Measurements from ENCODE around the gene AADACL3.
"Not testable (repeated sequence)": the region's sequence is repeated elsewhere in the genome, so short reads cannot be mapped to it uniquely, and the experiment has no call there.

AADACL3 gene, protein sequence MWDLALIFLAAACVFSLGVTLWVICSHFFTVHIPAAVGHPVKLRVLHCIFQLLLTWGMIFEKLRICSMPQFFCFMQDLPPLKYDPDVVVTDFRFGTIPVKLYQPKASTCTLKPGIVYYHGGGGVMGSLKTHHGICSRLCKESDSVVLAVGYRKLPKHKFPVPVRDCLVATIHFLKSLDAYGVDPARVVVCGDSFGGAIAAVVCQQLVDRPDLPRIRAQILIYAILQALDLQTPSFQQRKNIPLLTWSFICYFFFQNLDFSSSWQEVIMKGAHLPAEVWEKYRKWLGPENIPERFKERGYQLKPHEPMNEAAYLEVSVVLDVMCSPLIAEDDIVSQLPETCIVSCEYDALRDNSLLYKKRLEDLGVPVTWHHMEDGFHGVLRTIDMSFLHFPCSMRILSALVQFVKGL

GRCh38 chr1:12715896-12716437, at the start of gene AADACL3:
Gene AADACL3 (plus strand): TSS chr1:12716110. CDS start chr1:12716177, 67 bp downstream.
- DNase-seq (ENCODE audit: extremely low read depth in 1 of 2, low read depth in 1 of 2) = no peak

- DNase-seq (ENCODE audit: extremely low read depth in 1 of 2, low read depth in 1 of 2) = no peak
Measured at GRCh38 chr1:12666141-12666735, 49.7 kb upstream of the AADACL3 start.

DNA sequence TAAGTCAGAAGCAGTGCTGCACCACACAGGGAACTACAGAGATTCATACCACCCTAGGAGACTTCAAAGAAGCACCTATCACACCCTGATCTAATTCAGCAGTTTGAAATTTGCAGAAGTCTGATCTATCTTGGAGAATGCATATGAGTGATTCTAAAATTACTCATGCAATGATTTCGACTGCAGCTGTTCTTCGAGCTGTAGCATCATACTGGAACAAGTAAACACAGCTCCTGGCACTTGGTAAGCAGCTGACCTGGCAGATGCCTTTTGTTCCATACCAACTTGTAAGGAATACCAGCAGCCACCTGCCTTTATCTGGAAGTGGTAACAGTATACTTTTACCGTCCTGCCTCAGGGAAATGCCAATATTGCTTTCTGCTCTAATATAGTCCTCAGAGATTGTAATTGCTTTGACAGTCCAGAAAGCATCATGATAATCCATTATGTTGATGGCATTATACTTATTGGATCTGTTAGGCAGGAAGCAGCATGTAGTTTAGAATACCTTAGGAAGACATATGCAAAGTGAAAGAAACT, 46.3 kb upstream of the AADACL3 start:
- DNase-seq (ENCODE audit: extremely low read depth in 1 of 2, low read depth in 1 of 2) = no peak

DNA sequence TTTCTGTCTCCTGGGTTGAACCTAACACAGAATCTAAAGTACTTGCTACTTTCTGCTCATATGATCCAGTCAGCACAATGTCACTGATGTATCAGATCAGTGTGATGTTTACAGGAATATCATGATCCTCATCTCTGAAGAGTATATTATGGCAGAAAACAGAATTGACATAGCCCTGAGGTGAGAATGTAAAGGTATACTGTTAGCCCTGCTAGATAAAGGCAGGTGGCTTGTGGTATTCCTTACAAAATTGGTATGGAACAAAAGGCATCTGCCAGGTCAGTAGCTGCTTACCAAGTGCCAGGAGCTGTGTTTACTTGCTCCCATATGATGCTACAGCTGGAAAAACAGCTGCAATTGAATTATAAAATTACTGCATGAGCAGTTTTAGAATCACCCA, 41.6 kb upstream of the AADACL3 start:
- DNase-seq (ENCODE audit: extremely low read depth in 1 of 2, low read depth in 1 of 2) = no peak

DNA sequence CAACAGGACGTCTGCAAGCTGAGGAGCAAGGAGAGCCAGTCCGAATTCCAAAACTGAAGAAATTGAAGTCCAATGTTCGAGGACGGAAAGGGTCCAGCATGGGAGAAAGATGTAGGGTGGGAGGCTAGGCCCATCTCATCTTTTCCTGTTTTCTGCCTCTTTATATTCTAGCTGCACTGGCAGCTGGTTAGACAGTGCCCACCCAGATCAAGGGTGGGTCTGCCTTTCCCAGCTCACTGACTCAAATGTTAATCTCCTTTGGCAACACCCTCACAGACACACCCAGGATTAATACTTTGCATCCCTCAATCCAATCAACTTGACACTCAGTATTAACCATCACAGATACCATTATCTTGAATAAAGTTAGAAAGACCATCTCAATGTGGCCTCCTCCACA, 39.8 kb upstream of the AADACL3 start:
- DNase-seq (ENCODE audit: extremely low read depth in 1 of 2, low read depth in 1 of 2) = not testable (repeated sequence)

GRCh38 chr1:12677565-12677964, 38.3 kb upstream of the AADACL3 start:
- DNase-seq (ENCODE audit: extremely low read depth in 1 of 2, low read depth in 1 of 2) = no peak

DNA sequence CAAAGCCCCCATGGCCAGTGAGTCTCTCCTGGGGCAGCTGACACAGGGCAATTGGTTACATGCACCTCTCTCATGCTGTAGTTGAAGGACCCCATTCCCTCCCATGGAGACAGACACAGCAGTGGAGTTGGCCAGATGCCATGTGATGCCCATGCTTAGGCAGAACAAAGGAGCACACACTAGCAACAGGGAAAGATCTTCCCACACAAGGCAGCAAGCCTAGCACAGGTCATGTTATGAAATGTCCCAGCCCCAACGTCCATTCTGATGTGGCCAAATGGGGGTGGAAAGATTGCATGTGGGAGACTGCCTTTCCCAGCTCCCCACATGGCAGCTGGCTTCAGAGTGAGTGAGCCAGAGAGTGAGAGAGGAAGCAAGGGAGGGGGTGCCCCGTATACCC, 37.6 kb upstream of the AADACL3 start:
- no peak for DNase-seq (ENCODE audit: extremely low read depth in 1 of 2, low read depth in 1 of 2)

GRCh38 chr1:12678820-12679219, 37.1 kb upstream of the AADACL3 start:
- DNase-seq (ENCODE audit: extremely low read depth in 1 of 2, low read depth in 1 of 2) = no peak

DNA sequence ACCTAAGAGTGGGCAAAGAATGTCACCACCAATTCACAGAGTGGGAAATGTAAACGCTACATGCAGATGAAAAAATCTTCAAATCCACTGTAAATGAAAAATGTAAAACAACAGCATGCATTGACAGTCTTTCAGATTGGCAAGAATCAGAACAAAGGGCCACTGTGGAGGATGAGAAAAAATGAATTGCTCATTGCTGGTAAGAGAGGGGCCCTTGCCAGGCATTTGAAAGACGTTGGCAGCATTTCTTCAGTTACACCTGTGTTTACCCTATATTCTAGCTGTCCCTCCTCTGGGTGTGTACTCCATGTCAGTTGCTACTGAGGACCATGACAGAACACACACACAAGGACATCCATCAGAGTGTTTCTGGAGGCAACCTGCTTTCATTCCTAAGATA, 25.8 kb upstream of the AADACL3 start:
- DNase-seq (ENCODE audit: extremely low read depth in 1 of 2, low read depth in 1 of 2) = no peak

- no peak for DNase-seq (ENCODE audit: extremely low read depth in 1 of 2, low read depth in 1 of 2)
Measured at GRCh38 chr1:12692967-12693782, 22.7 kb upstream of the AADACL3 start.

DNA sequence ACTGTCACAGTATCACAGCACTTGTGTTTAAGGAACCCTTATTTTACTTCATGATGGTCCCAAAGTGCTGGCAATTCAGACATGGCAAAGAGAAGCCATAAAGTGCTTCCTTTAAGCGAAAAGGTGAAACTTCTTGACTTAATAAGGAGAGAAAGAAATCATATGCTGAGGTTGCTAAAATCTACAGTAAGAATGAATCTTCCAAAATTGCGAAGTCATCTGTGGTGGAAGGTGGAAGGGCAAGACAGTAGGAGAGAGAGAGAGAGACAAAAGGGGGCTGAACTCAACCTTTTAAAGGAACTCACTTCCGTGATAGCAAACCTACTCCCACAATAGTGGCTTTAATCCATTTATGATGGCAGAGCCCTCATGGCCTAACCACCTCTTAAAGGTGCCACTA, 19.3 kb upstream of the AADACL3 start:
- no peak for DNase-seq (ENCODE audit: extremely low read depth in 1 of 2, low read depth in 1 of 2)

DNA sequence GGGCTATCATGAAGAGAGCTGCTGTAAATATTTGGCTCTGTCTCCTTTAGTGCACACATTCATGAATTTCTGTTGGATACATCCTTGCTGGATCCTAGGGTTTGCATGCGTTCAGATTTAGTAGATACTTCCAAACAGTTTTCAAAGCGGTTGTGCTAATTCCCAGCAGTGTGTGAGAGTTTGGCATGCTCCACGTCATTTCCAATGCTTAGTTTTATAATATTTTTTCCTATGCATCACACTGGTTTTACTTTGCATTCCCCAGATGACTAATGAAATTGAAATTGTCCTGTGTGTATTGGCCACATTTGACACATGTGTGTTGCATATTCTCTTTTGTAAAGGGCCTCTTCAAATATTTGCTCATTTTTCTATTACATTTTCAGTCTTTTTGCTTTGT, 18.5 kb upstream of the AADACL3 start:
- no peak for DNase-seq (ENCODE audit: extremely low read depth in 1 of 2, low read depth in 1 of 2)

DNA sequence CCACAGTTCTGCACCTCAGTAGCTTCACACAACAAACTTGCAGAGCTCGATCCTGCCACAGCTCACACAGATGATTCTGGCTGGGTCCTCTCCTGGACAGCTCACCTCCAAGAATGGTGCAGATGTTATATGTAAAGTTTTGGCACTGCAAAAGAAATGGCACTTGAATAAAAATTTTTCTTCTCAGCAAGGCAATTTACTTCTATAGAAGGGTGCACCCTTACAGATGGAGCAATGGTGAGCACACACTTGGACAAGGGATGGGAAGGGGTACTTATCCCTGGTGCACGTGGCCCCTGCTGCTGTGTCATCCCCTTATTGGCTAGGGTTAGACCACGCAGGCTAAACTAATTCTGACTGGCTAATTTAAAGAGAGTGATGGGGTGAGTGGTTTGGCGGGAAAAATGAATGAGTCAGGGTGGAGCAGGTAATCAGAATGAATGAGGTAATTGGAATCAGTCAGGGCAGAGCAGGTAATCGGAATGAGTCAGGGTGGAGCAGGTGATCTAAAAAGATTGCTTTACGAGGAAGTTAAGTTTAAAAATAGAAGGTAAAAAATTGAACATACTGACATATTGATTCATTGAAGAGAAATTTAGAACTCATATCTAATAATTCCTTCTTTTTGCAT, 12.0 kb upstream of the AADACL3 start:
- DNase-seq (ENCODE audit: extremely low read depth in 1 of 2, low read depth in 1 of 2) = no peak

- DNase-seq (ENCODE audit: extremely low read depth in 1 of 2, low read depth in 1 of 2) = no peak
Measured at GRCh38 chr1:12706061-12706460, 9.8 kb upstream of the AADACL3 start.

- no peak for DNase-seq (ENCODE audit: extremely low read depth in 1 of 2, low read depth in 1 of 2)
Measured at GRCh38 chr1:12708396-12709090, 7.4 kb upstream of the AADACL3 start.

DNA sequence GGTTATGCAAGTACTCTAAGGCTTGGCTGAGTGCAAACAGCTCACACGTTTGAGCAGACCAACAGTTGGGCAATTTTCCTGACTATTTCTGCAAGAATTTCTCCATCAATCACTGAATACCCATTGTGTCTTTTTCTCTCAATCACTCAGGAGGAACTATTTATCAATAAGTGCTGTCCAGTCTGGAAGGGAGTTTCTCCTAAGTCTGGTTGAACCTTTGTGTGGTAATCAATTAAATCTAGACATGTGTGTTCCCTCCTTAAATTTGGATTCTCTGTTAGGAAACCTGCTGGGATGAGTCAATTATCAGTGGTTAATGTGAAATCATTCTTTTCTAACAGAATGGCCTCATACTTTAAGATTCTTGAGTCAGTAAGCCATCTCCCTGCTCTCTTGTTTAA, 6.8 kb upstream of the AADACL3 start:
- no peak for DNase-seq (ENCODE audit: extremely low read depth in 1 of 2, low read depth in 1 of 2)

DNA sequence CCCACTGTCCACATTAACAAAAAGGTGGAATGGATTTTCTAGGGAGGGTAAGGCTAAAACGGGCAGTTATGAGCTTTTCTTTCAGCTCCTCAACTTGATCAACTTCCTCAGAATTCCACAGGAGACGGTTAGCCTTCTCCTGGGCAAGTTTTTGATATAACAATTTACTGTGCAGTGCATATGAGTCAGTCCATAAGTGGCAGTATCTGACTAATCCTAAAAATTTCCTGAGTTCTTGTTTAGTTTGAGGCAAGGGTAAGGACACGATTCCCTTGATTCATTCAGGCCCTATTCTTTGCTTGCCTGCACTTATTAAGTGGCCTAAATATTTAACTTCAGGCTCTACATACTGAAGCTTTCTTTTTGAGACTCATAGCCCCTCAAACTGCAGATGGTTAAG, 6.2 kb upstream of the AADACL3 start:
- DNase-seq (ENCODE audit: extremely low read depth in 1 of 2, low read depth in 1 of 2) = no peak

- DNase-seq (ENCODE audit: extremely low read depth in 1 of 2, low read depth in 1 of 2) = no peak
Measured at GRCh38 chr1:12711536-12711935, 4.4 kb upstream of the AADACL3 start.

DNA sequence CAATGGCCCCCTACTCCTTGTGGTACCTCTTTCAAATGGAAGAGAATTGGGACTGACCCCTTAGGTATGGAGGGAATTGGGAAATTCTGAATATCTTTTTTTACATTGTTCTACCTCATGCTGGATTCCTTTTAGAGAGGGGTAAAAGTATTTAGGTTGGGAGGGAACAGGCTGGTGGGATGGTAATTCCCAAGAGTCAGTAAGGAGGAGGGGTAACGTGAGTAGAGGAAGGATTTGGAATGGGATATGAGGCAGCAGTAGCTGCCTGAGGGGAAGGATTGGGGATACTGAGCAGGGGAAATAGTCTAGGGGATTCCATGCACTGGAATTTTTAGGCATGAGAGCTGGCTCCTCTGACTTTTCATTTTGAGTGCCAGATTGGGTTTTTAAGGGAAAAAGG, 3.8 kb upstream of the AADACL3 start:
- no peak for DNase-seq (ENCODE audit: extremely low read depth in 1 of 2, low read depth in 1 of 2)

DNA sequence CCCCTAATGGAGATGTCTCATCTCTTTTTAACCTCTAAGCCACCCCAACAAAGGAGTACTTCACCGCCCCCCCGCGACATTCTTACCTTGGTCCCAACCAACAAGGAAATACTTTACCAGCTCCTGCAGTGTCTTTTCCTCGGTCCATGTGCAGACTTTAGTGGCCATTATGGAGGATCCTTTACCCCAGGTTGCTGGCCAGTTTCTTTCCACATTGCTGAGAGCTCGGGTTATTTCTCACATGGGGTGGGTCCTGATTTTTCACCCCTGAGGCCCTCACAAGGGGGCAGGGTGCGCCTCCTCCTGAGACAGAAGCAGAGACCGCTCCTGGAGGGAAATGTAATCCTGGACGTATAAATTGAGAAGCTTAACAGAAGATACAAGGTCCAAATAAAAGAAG, 3.0 kb upstream of the AADACL3 start:
- no peak for DNase-seq (ENCODE audit: extremely low read depth in 1 of 2, low read depth in 1 of 2)

All from activated CD8-positive, alpha-beta memory T cell treated with anti-CD3 and anti-CD28 coated beads for 1 hour (primary cell).